ENCODE data around the gene PCMT1. TPM values are rescaled to one million over a fixed set of nuclear protein-coding genes. Genes with fewer than 3 reads are reported as not detected.

Gene PCMT1
- total and polyA plus RNA-seq, 2 of the 8 experiments (the other 6 are each of a cell fraction or from before 2014, with no cell fraction given), result 84.3 to 91.3 TPM

- TF ChIP-seq CHD7 (IDR thresholded peaks at IDR 0.05; ENCODE audit: insufficient replicate concordance, low read length), result no peak
- no peak for TF ChIP-seq TAF7 (optimal IDR thresholded peaks at IDR 0.05; ENCODE audit: borderline replicate concordance, low read depth, low read length)
- no peak for TF ChIP-seq JUN (IDR thresholded peaks at IDR 0.05; ENCODE audit: low read depth, low read length)
- TF ChIP-seq RNF2 (IDR thresholded peaks at IDR 0.05; ENCODE audit: borderline replicate concordance, low read depth, low read length, missing control alignments, poor library complexity, severe bottlenecking), result no peak
- TF ChIP-seq NANOG (IDR thresholded peaks at IDR 0.05; ENCODE audit: insufficient read depth, low read depth, low read length, poor library complexity, severe bottlenecking), result no peak
- no peak for TF ChIP-seq CTCF (IDR thresholded peaks at IDR 0.05; ENCODE audit: control extremely low read depth in 1 of 3, insufficient read depth in 1 of 3, low read depth in 1 of 3, low read length in 3 of 3)
- no peak for TF ChIP-seq RFX5 (IDR thresholded peaks at IDR 0.05; ENCODE audit: borderline replicate concordance, low read depth, low read length)
- no peak for TF ChIP-seq ASH2L (IDR thresholded peaks at IDR 0.05; ENCODE audit: low read length)
These were observed 11.9 kb downstream of the PCMT1 start (continued) for GRCh38 chr6:149761438-149761837.

Measured in H1 (cell line).